NCI-H187 treated with DMSO at 0.1 percent for 48 hours (cell line): ENCODE measurements around the gene PTGR1.

Experiments
- DNase-seq: peaks from one replicate; lab custom pipeline; 2025; lab: John Stamatoyannopoulos, UW

Gene PTGR1

DNA sequence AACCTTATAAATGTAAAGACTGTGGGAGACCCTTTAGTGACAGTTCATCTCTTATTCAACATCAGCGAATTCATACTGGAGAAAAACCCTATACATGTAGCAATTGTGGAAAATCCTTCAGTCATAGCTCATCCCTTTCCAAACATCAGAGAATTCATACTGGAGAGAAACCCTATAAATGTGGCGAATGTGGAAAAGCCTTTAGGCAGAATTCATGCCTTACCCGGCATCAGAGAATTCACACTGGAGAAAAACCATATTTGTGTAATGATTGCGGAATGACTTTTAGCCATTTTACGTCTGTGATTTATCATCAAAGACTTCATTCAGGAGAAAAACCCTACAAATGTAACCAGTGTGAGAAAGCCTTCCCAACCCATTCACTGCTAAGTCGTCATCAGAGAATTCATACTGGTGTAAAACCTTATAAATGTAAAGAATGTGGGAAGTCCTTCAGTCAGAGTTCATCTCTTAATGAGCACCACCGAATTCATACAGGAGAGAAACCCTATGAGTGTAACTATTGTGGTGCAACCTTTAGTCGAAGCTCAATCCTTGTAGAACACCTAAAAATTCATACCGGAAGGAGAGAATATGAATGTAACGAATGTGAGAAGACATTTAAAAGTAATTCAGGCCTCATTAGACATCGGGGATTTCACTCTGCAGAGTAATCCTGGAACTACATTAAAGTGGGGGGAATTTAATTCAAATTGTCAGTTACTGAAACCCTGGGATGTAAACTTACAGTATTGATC is 56.8 kb downstream of the PTGR1 start:
- no peak for DNase-seq

DNA sequence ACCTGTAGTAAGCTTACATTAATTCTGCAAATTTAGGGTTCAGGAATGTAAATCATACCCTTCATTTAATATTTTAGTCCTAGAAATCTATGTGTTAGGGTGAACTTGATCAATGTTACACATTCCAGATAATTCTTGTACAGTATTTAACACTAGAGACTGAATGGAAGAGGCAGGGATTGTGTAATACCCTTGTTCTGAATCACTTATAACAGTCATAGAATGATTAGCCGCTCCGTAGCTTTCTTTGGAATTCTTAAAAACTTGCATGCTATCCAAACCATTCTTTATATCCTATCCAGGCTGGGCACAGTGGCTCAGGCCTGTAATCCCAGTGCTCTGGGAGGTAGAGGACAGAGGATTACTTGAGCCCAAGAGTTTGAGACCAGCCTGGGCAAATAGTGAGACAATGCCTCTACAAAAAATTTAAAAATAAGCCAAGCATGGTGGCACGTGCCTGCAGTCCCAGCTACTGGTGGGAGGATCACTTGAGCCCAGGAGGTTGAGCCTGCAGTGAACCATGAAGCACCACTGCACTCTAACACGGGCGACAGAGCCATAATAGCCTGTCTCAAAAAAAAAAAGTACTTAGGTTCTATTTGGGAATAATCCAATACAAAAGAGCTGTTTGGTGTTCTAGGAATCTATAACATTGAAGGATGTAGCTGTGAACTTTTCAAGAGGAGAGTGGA is 66.2 kb downstream of the PTGR1 start:
- DNase-seq, result no peak

DNA sequence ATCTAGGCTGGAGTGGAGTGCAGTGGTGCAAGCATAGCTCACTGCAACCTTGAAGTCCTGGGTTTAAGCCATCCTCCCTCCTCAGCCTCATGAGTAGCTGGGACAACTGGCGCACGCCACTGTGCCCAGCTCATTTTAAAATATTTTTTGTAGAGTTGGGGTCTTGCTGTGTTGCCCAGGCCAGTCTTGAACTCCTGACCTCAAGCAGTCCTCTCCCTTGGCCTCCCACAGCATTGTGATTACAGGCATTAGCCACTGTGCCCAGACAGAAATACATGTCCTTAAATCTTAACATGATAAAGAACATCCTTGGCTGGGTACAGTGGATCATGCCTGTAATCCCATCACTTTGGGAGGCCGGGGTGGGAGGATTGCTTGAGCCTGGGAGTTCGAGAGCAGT is 67.7 kb downstream of the PTGR1 start:
- DNase-seq, result no peak

DNA sequence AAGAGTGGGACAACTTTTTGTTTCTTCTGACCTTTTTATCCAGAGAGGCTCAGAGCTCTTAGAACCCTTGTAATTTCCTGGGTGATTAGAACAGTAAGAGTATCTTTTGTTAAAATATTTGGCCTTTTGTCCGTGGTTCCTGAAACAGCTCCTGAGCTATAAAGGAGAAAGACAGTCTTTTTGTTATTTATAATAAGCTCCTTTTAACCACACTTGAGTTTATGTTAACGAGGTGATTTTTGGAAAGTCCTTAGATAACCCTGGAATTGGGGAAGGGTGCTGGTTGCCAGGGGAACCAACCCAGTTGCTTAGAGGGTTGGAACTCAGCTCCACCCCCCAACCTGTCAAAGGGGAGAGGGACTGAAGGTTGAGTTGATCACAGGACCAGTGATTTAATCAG is 69.7 kb downstream of the PTGR1 start:
- no peak for DNase-seq

DNA sequence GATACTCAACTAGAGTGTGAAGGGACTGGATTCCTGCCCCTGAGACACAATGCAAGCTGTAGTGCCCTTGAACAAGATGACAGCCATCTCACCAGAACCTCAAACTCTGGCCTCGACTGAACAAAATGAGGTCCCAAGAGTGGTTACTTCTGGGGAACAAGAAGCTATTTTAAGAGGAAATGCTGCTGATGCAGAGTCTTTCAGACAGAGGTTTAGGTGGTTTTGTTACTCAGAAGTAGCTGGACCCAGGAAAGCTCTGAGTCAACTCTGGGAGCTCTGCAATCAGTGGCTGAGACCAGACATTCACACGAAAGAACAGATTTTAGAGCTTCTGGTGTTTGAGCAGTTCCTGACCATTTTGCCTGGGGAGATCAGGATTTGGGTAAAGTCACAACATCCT is 72.1 kb downstream of the PTGR1 start:
- no peak for DNase-seq

DNA sequence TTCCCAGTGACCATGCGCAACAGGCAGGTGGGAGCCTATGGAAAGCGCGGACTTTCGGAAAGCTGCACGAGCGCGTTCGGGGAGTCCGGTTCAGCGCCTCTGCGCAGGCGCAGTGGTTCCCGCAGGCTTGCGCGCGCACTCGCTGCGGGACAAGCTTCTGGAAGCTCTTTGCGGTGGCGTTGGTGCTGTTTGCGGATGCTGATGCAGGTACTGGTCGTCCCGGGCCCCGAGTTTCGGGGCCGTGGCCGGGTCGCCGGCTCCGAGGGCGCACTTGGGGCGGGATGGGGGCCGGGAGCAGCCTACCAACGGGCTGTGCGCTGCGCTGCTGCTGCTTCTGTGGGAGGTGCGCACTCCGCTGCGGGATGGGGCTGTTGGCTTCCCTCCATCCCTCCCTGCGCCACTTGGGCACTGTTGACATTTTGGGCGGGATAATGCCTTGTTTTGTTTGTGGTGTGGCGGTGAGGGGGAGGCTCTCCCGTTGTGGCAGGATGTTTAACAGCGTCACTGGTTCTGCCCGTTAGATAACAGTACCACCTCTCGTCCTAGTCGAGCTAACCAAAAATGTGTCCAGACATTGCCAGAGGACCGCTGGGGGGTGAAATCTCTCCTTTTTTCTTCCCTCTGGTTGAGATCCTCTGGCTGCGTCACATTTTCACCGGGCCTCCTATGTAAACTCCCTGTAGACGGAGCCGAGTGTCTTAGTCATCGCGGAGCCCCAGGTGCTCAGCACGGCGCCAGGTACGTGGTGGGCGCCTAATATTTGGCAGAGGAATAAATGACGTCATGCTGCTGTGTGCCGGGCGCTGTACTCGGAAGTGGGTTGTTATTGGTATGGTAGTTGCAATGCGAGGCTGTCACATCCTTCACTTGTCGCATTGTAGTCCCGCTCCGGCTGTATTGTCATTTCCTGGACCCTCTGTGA is 74.1 kb downstream of the PTGR1 start, which contains the start of gene ZNF483:
Gene ZNF483 (plus strand): TSS at position 124 of the 922 bp plus-strand sequence. CDS start 2,217 bp downstream, outside the sequence.
- no peak for DNase-seq

DNA sequence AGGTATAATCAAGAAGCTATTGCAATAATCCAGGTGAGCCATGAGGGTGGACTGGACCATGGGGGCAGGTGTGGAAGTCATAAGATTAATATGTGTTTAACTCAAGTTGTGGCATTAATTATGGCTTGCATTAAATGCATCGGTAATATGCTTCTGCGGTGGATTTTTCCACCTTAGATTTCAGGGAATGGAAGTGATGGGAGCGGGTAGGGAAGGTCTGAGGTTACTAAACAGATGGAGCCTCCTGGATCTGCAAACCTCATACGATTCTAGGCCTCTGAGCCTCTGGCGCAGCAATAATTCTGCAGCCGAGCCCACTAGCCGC is 74.8 kb downstream of the PTGR1 start:
- no peak for DNase-seq

DNA sequence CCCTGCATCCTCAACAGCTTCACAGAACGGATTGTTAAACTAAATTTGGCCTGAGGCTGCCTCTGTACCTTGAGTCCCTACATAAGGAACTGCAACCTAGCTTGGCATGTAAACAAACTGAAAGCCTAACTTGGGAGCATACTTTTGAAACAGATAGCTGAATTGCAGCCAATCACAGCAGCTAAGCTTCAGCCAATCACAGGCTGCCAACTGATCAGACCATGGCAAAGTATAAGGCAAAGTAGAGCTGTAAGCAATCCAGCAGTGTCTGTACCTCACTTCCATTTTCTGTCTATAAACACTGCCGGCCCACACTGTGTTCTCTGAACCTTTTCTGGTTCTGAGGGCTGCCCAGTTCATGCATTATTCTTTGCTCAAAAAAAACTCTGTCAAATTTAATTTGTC is 83.4 kb downstream of the PTGR1 start:
- no peak for DNase-seq

DNA sequence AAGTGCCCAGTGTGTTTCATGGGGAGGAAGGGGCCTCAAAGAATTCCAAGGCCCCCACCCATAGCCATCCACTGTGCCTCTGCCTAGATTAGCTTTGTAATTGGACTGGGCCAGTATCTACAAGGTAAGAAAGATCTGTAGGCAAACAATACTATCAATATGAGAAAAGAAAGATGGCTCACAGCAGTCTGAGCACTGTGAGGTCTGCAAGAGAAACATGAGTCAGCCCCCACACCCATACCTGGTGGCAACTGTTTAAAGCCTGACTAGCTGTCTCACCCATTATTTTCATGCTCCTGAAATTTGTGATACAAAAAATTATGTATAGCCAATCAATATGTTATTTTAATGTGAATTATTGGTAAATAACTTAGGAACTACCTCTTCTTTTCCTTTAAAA is 84.5 kb downstream of the PTGR1 start:
- no peak for DNase-seq
